NCI-H2029 (cell line): ENCODE measurements around the gene CNNM1.

Source experiments
- DNase-seq: peaks from one replicate; lab custom pipeline; 2025; lab: John Stamatoyannopoulos, UW

CNNM1 gene

GRCh38 chr10:99337901-99338300 lies 8.7 kb downstream of the CNNM1 start:
- DNase-seq: no peak

GRCh38 chr10:99339077-99339476 lies 9.9 kb downstream of the CNNM1 start:
- no peak for DNase-seq

GRCh38 chr10:99339563-99340047 lies 10.4 kb downstream of the CNNM1 start:
- DNase-seq: no peak

GRCh38 chr10:99340650-99341049 lies 11.5 kb downstream of the CNNM1 start:
- DNase-seq: no peak

- DNase-seq: no peak
Observed at GRCh38 chr10:99341248-99341647, 12.1 kb downstream of the CNNM1 start.

GRCh38 chr10:99341860-99342490 lies 12.8 kb downstream of the CNNM1 start:
- DNase-seq: no peak

- no peak for DNase-seq
Observed at GRCh38 chr10:99343262-99343661, 14.1 kb downstream of the CNNM1 start.

- DNase-seq: no peak
Observed at GRCh38 chr10:99344715-99345114, 15.6 kb downstream of the CNNM1 start.

GRCh38 chr10:99345350-99345749 lies 16.2 kb downstream of the CNNM1 start:
- DNase-seq: no peak

GRCh38 chr10:99346247-99346646 lies 17.1 kb downstream of the CNNM1 start:
- DNase-seq: no peak

GRCh38 chr10:99347672-99348071 lies 18.5 kb downstream of the CNNM1 start:
- DNase-seq: no peak

GRCh38 chr10:99353182-99353581 lies 24.0 kb downstream of the CNNM1 start:
- no peak for DNase-seq

GRCh38 chr10:99357691-99358090 lies 28.5 kb downstream of the CNNM1 start:
- DNase-seq: no peak

- no peak for DNase-seq
Observed at GRCh38 chr10:99358101-99358500, 28.9 kb downstream of the CNNM1 start.

- DNase-seq: no peak
Observed at GRCh38 chr10:99360934-99361333, 31.8 kb downstream of the CNNM1 start.

GRCh38 chr10:99364125-99364524 lies 35.0 kb downstream of the CNNM1 start:
- no peak for DNase-seq

GRCh38 chr10:99365311-99365710 lies 36.2 kb downstream of the CNNM1 start:
- no peak for DNase-seq

GRCh38 chr10:99365736-99366135 lies 36.6 kb downstream of the CNNM1 start:
- DNase-seq: no peak

GRCh38 chr10:99366666-99367065 lies 37.5 kb downstream of the CNNM1 start:
- DNase-seq: no peak

- no peak for DNase-seq
Observed at GRCh38 chr10:99368646-99369045, 39.5 kb downstream of the CNNM1 start.

GRCh38 chr10:99369126-99369525 lies 40.0 kb downstream of the CNNM1 start:
- DNase-seq: no peak

GRCh38 chr10:99369551-99369950 lies 40.4 kb downstream of the CNNM1 start:
- DNase-seq: no peak

- DNase-seq: no peak
Observed at GRCh38 chr10:99370993-99371392, 41.8 kb downstream of the CNNM1 start.

GRCh38 chr10:99372546-99373271 lies 43.6 kb downstream of the CNNM1 start:
- DNase-seq: no peak
